Measurements from ENCODE around the gene CASP2.

DNA sequence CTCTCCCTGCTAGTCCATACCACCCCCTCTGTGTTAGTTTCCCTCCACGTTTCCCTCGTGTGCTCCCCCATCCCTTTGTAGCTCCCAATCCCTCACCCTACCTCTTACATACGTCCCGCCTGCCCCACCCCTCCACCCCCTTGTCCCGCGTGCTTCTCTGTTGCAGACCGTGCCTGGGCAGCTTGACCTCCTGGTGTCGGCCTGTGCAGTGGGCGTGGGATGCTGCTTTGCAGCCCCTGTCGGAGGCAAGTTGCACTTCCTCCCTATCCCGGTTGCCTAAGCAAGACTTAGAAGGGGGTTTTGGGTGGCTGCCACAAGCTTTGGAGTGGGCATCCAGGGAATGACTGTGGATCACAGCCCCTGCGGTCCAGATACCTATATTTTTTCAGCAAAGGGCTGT, 35.5 kb downstream of the CASP2 start:
- TF ChIP-seq POLR2A (IDR thresholded peaks at IDR 0.05; ENCODE audit: low read depth, low read length) (no peak), POLR2AphosphoS5 (IDR thresholded peaks at IDR 0.05; ENCODE audit: low read depth, low read length) (no peak), TAF1 (IDR thresholded peaks at IDR 0.05; ENCODE audit: borderline replicate concordance, low read depth, low read length) (no peak)
